A673 (cell line): ENCODE data around the gene SMOC2. TPM values are rescaled to one million over a fixed set of nuclear protein-coding genes. Genes with fewer than 3 reads are reported as not detected.

Source experiments
- BruUV-seq: library from RNA; stranded (reverse); fragments of 400-500 nt; replicated peaks from 2 replicates; lab custom pipeline; 2021; lab: Mats Ljungman, UMichigan
- CTCF ChIA-PET: fragments of 300-600 bp; sonication (Branson Sonifier 250); formaldehyde crosslinking; loops from one replicate; lab custom pipeline; 2022; ENCODE audit warnings: antibody characterized with exemption; lab: Charles Lee
- POLR2A ChIA-PET: fragments of 300-600 bp; sonication (Branson Sonifier 250); formaldehyde crosslinking; loops from one replicate; lab custom pipeline; 2022; ENCODE audit warnings: antibody characterized with exemption; ENCODE audit not compliant: low non-redundant PET; lab: Charles Lee
- DNase-seq: peaks from one replicate; pipeline ENCODE4 v3.0.0-alpha.2; 2015; ENCODE audit warnings: low spot score
- H3K27ac ChIP-seq: fragments of 200-600 bp; sonication (generic); 2 replicates; pipeline ENCODE4 v1.5.1; 2016; ENCODE audit warnings: mixed run types, low read depth, mild to moderate bottlenecking, mixed read lengths, antibody characterized with exemption, low read length; ENCODE audit not compliant: poor library complexity, severe bottlenecking
- H3K27me3 ChIP-seq: fragments of 200-600 bp; sonication (generic); replicated peaks from 2 replicates; pipeline ENCODE4 v1.6.1; 2017; ENCODE audit warnings: mixed run types, low read depth, mild to moderate bottlenecking, mixed read lengths, antibody characterized with exemption, low read length; ENCODE audit not compliant: insufficient read depth, poor library complexity
- H3K36me3 ChIP-seq: fragments of 200-600 bp; sonication (generic); 2 replicates; pipeline ENCODE4 v1.6.1; 2016; ENCODE audit warnings: mixed run types, mild to moderate bottlenecking, mixed read lengths, antibody characterized with exemption, low read length; ENCODE audit not compliant: insufficient read depth, poor library complexity, severe bottlenecking
- H3K4me1 ChIP-seq: fragments of 200-600 bp; sonication (generic); 2 replicates; pipeline ENCODE4 v1.6.1; 2017; ENCODE audit warnings: mixed run types, mild to moderate bottlenecking, mixed read lengths, antibody characterized with exemption, low read length; ENCODE audit not compliant: insufficient read depth, poor library complexity, severe bottlenecking
- H3K4me3 ChIP-seq: fragments of 200-600 bp; sonication (generic); 2 replicates; pipeline ENCODE4 v1.5.1; 2016; ENCODE audit warnings: low read depth, mixed run types, mild to moderate bottlenecking, mixed read lengths, low read length; ENCODE audit not compliant: poor library complexity, severe bottlenecking
- H3K9me3 ChIP-seq: fragments of 200-600 bp; sonication (generic); 2 replicates; pipeline ENCODE4 v1.6.1; 2016; ENCODE audit warnings: mixed run types, low read depth, mild to moderate bottlenecking, mixed read lengths, antibody characterized with exemption, low read length; ENCODE audit not compliant: poor library complexity, severe bottlenecking
- CTCF ChIP-seq: fragments of 300-800, 200-600 bp; sonication (generic); conservative IDR thresholded peaks from 2 replicates; pipeline ENCODE4 v1.5.1; 2017; ENCODE audit warnings: low read depth, mild to moderate bottlenecking, antibody characterized with exemption, low read length, moderate library complexity, mixed read lengths
- EZH2 ChIP-seq: fragments of 200-600 bp; sonication (generic); IDR thresholded peaks from 2 replicates; pipeline ENCODE4 v1.6.1; 2017; ENCODE audit warnings: borderline replicate concordance, low read depth, mild to moderate bottlenecking, mixed read lengths, antibody characterized with exemption, low read length; ENCODE audit not compliant: poor library complexity, severe bottlenecking
- intact Hi-C: fragments of 100-400 bp; cut with micrococcal nuclease; formaldehyde crosslinking; loops from one replicate; pipeline ENCODE4 v1.10.0; 2022; ENCODE audit not compliant: unreplicated experiment
- total RNA-seq: library from RNA; stranded (reverse); gene quantifications from 2 replicates; pipeline ENCODE4 v1.2.3, GENCODE V29; 2021

Gene SMOC2
- total RNA-seq, 1 experiment from 2014 or later: 1.8 TPM

GRCh38 chr6:168501561-168501960 is 60.6 kb downstream of the SMOC2 start:
- Histone ChIP-seq H3K4me1 (no peaks in the 10 kb centered on the region), H3K4me3 (no peak overlapping the region), H3K27ac (no peak overlapping the region), H3K27me3 (no peaks in the 10 kb centered on the region), H3K9me3 (no peaks in the 10 kb centered on the region), H3K36me3 (no peaks in the 10 kb centered on the region)
- ChIA-PET POLR2A (no interaction called here), CTCF (no interaction called here)
- TF ChIP-seq CTCF: no peak
- TF ChIP-seq EZH2: no peak
- no TSS peak for BruUV-seq
- intact Hi-C loops: no loop called here
- DNase-seq: no peak

- CTCF ChIA-PET: no interaction called here
Measured at GRCh38 chr6:168504366-168504765, 63.4 kb downstream of the SMOC2 start.

GRCh38 chr6:168506460-168506859 is 65.5 kb downstream of the SMOC2 start:
- ChIA-PET CTCF (no interaction called here), POLR2A (no interaction called here)
- H3K4me1 ChIP-seq: no peaks in the 10 kb centered on the region
- no peaks in the 10 kb centered on the region for H3K36me3 ChIP-seq
- intact Hi-C loops: no loop called here
- H3K4me3 ChIP-seq: no peak overlapping the region
- TF ChIP-seq EZH2 (no peak), CTCF (no peak)
- no peaks in the 10 kb centered on the region for H3K9me3 ChIP-seq
- no peaks in the 10 kb centered on the region for H3K27me3 ChIP-seq
- DNase-seq: no peak
- no peak overlapping the region for H3K27ac ChIP-seq
- BruUV-seq: no TSS peak

More at GRCh38 chr6:168504366-168504765, 63.4 kb downstream of the SMOC2 start:
- H3K27ac ChIP-seq: no peak overlapping the region
- H3K27me3 ChIP-seq: no peaks in the 10 kb centered on the region
- H3K4me3 ChIP-seq: no peak overlapping the region
- no peaks in the 10 kb centered on the region for H3K4me1 ChIP-seq
- H3K9me3 ChIP-seq: no peaks in the 10 kb centered on the region
- intact Hi-C loops: no loop called here
- BruUV-seq: no TSS peak
- DNase-seq: no peak
- no peaks in the 10 kb centered on the region for H3K36me3 ChIP-seq
- no peak for TF ChIP-seq EZH2
- POLR2A ChIA-PET: no interaction called here

GRCh38 chr6:168507297-168507696 is 66.3 kb downstream of the SMOC2 start:
- no peak overlapping the region for H3K4me3 ChIP-seq
- H3K36me3 ChIP-seq: no peaks in the 10 kb centered on the region
- POLR2A ChIA-PET: no interaction called here
- intact Hi-C loops: no loop called here
- H3K27me3 ChIP-seq: no peaks in the 10 kb centered on the region
- no peak overlapping the region for H3K27ac ChIP-seq
- no TSS peak for BruUV-seq
- CTCF ChIA-PET: no interaction called here
- H3K4me1 ChIP-seq: no peaks in the 10 kb centered on the region
- TF ChIP-seq EZH2: no peak
- no peak for TF ChIP-seq CTCF
- DNase-seq: no peak
- H3K9me3 ChIP-seq: no peaks in the 10 kb centered on the region
